HG02623 (cell line): Measurements from ENCODE around the gene ABCA2.

Source experiments
- ATAC-seq: cut with Tn5 transposase; IDR thresholded peaks from one replicate; pipeline ENCODE4 v1.9.1; 2021; ENCODE audit warnings: moderate library complexity; ENCODE audit not compliant: unreplicated experiment

The ABCA2 gene

DNA sequence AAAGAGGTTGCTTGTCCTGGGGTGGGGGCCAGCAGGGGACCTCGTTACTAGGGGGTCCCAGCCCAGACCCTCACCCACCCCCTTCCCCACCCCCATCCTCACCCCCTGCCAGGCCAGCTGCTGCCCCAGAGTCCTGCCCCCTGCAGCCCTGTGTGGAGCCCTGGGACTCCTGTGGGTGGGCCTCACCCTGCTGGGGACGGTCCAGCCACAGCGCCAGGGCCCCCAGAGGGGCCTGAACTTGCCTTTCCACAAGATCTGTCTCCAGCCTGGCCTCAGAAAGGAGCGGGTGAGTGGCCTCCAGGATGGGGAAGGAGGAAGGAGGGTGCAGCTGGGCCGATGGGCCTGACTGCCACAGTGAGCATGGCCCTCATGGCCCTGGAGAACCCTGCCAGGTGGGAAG lies 58.3 kb downstream of the ABCA2 start:
- no peak for ATAC-seq

DNA sequence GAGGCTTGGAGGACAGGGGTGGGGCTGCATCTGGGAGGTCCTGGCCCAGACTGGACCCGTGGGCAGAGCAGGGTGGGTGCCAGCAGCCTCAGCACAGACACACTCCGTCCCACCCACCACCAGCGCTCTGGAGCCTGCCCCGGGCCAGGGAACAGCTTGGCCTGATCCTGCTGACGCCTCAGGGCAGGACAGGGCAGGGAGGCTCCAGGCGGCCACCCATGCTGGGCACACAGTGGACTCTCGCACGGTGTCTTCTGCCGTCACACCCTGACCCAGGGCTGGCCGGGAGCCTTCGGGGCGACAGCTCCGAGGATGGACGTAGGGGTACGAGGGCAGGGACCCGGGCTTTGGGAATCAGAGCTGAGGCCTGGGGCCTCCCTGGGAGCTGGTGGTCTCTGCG lies 58.9 kb downstream of the ABCA2 start:
- ATAC-seq, result no peak

DNA sequence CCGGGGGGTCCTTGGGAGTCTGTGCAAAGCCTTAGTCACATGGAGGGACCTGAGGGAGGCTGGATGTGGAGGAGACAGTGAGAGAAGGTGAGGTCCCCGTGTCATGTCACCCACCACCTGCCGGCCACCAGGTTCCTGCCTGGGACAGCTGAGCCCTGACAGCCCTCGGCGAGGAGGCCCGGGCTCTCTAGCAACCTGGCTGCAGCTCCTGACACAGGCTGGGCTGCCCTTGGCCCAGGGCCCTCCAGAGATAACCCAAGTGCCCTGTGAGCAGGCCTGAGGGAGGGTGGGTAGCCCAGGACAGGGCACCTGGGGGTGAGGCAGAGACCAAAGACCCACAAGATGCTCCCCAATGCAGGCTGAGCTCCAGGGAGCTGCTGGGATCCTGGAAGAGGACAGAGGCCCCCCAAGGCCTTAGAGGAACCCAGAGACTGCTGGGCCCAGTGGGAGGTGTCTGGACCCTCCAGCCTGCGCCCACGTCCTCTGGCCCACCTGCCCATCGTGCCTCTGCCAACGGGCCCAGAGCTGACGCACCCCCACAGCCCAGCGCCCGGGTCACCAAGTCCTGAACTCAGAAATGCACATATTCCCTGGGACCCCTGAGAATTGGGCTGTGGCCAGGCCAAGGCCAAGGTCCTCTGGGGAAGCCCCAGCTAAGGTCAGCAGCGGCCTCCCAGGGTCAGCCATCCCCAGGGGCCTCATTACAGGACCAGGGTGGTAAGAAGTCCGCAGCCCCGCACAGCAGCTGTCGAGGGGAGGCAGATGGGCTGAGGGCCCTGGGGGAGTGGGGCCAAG lies 59.5 kb downstream of the ABCA2 start:
- no peak for ATAC-seq

DNA sequence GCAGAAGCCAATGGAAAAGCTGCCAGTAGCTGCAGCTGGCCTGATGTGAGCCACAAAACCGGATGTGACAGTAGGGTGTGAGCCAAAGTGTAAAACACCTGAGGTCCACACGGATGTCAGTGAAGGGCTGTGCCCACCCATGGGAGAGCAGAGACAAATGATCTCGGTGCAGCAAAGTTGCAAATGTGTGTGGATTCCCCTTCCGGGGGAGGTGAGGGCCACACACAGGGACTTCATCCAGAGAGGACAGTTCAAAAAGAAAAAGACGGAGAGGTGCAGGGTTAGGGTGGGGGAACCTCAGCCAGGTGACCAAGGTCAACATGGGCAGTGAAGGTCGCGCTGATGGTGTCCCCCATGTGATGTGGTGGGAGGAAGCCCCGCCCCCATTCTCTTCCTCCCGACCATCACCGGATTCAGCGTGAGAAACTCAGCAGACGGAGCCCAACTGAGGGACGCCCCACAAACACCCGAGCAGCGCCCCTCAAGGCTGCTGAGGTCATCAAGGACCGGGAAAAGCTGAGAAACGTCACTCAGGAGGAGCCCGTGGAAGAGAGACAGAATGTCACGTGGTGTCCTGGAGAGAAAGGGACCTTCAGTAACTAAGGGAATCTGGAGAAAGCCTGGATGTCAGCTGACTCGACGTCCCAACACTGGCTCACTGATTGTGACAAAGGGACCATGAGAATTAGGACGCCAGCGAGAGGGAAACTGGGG lies 62.1 kb downstream of the ABCA2 start:
- no peak for ATAC-seq

DNA sequence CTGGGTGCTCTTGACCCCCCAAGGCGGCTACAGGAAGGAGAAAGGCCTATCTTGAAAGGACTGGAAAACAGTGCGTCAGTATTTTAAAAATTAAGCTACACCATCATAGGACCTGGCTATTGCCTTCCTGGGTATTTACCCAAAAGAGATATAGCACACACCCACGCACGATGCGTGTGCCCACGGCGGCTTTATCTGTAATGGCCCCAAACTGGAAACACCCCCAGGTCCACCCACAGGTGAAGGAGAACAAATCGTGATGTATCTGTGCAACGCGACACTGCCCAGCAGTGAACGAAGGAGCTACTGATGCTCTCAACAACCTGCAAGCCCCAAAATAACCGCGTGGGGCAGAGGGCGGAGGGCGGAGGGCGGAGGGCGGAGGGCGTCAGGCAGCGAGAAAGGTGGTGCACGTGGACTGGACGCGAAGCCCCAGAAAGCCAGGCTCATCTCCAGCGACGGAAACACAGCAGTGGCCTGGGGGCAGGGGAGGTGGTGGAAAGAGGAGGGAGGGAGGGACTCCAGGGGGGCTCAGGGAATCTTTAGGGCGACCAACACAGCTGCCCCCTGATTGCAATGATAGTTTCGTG lies 63.1 kb downstream of the ABCA2 start:
- ATAC-seq, result no peak

DNA sequence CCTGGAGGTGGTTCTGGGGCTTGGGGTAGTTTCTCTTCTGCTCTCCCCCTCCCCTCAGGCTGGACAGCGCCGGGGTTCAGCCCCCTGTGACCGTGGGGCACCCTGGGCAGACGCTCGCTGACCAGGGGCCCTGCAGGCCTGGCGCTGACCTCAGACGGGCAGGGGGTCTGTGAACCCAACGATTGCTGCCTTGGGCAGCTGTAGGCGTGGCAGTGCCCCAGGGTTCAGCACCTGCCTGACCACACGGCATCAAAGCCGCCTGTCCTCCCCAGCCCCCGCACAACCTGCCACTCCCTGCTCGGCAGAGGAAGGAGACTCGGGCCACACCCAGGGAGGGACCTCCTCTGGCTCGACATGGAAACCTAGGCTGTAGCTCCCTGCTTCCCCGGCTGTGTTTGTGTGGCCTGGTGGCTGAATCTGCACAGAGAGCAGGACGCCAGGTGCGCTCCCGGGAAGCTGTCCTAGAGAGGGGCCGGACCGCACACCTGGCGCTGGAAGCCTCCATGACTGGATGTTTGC lies 63.8 kb downstream of the ABCA2 start:
- no peak for ATAC-seq

DNA sequence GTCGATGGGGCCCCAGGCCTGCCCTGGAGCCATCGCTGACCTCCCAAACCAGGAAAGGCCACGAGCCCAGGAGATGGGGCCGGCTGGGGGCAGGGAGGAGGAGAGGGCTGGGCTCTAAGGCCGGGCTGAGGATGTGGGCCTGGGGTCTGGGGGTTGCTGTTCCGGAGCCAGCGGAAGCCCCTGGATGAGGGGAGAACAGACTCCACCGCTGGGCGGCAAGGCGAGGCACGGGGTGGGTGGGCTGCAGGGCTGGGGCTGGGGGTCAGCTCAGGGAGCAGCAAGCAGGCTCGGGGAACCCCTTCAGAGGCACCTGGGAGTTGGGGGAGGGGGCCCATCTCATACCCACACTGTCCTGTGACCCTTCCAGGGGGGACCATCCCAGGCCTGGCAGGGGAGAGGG lies 64.3 kb downstream of the ABCA2 start:
- ATAC-seq, result no peak

DNA sequence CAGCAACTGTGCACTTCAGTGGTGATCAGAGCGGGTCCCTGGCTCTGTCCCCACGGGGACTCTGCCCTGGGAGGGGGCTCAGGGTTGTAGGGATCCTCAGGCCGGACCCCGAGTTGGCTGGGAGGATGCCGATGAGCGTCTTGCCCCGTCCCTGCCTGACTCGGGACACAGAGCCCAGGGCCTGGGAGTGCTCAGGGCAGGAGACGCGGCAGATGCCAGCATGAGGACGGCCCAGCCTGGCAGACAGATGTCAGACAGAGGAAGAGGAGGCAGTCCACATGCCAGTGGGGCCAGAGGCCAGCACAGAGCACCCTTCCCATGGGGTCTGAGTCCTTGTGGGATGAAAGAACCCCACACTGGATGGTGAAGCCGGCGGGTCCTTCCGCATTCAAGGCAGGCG lies 64.7 kb downstream of the ABCA2 start:
- no peak for ATAC-seq

DNA sequence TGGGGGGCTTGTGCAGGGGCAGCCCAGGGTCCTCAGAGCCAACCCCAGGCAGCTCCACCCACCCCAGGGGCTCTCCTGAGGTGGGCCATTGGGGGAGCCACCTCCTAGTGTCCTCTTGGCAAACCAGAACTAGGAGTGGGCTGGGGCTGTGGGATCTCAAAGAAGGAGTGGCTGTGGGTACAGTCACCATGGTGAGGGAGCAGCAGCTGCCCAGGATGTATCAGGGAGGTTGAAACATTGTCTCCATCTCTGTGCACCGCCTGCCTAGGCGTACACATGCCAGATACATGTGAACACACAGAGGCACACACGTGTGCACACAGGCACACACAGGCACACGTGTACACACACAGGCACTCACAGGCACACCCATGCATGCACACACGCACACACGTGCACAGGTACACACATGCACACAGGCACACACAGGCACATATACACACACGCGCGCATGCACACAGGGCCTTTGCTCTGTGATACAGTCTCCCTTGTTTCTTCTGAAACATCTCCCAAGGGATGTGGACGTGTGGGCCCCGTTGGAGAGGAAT lies 65.3 kb downstream of the ABCA2 start:
- no peak for ATAC-seq

DNA sequence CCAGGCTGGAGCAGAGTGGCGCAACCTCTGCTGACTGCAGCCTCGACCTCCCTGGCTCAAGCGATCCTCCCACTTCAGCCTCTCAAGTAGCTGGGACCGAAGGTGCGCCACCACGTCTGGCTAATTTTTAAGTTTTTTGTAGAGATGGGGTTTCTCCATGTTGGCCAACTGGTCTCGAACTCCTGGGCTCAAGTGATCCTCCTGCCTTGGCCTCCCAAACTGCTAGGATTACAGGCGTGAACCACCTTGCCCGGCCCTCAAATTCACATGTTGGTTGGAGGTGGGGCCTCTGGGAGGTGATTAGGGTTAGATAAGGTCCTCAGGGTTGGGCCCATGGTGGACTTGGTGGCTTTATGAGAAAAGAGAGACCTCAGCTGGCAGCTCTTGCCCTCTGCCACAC lies 65.9 kb downstream of the ABCA2 start:
- no peak for ATAC-seq

DNA sequence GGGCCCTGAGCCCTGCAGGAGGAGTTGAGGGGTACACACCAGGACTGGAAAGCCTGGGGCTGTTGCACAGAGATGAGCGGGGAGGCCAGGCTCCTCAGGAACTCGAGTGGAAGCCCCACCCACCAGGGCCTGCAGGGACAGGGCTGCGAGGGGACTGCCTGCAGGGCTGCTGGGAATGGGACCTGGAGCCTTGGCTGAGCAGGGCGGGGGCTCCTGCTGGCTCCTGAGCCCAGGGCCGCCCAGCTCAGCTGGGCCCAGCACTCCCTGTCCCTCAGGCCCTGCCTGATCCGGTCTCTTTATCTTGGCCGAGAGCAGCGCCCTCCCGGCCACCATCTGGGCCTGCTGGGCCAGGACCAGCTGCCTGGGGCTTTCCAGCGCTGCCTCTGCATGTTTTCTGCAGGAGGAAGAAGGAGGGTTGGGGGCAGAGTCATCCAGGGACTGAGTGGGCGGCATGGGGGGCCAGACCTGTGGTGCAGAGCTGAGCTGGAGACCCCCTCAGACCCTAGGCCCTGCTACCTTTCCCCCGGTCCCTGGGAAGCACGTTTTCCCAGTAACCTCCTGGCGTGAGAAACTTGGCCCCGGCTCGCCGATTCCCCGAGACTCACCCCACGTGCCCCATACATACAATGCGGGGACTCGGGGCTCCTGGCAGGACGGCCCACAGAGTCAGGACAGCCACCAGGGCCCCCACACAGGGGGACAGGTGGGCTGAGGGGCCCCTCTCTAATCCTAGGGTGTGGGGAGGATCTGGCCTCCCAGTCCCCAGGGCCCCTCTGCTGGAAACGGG lies 66.6 kb downstream of the ABCA2 start:
- ATAC-seq, result no peak

DNA sequence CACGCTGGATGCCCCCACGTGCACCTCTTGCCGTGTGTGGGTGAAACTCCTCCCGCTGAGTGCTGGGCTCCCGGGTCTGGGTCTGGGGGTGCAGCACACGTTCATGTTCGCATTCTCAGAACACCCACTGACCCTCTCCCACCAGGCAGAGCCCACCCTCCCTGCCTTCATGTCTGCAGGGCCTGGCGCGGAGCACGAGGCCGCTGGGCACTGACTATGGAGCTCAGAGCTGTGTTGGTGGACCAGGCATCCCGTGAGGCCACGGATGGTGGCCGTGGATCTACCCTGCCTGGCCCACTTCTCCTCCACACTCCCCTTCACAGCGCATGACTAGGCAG lies 67.1 kb downstream of the ABCA2 start:
- ATAC-seq, result no peak

DNA sequence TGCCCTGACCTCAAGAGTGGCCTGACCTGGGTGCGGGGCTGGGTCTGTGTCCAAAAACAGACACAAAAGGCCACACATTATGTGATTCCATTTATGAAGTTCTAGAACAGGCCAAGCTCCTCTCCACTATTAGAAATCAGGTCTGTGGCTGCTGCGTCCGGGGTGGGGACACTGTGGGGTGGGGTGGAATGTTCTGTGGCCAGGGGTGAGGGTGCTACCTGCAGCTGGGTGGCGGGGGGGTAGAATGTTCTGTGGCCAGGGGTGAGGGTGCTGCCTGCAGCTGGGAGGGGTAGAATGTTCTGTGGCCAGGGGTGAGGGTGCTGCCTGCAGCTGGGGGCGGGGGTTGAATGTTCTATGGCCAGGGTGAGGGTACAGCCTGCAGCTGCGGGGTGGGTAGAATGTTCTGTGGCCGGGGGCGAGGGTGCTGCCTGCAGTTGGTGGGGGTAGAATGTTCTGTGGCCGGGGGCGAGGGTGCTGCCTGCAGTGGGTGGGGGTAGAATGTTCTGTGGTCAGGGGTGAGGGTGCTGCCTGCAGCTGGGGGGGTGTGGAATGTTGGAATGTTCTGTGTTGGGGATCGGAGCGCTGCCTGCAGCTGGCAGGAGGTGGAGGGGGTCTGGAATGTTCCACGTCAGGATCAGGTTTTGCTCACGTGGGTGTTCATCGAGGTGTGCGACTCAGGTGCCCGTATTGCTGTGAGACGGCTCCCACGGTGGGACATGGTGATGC lies 67.7 kb downstream of the ABCA2 start:
- no peak for ATAC-seq

DNA sequence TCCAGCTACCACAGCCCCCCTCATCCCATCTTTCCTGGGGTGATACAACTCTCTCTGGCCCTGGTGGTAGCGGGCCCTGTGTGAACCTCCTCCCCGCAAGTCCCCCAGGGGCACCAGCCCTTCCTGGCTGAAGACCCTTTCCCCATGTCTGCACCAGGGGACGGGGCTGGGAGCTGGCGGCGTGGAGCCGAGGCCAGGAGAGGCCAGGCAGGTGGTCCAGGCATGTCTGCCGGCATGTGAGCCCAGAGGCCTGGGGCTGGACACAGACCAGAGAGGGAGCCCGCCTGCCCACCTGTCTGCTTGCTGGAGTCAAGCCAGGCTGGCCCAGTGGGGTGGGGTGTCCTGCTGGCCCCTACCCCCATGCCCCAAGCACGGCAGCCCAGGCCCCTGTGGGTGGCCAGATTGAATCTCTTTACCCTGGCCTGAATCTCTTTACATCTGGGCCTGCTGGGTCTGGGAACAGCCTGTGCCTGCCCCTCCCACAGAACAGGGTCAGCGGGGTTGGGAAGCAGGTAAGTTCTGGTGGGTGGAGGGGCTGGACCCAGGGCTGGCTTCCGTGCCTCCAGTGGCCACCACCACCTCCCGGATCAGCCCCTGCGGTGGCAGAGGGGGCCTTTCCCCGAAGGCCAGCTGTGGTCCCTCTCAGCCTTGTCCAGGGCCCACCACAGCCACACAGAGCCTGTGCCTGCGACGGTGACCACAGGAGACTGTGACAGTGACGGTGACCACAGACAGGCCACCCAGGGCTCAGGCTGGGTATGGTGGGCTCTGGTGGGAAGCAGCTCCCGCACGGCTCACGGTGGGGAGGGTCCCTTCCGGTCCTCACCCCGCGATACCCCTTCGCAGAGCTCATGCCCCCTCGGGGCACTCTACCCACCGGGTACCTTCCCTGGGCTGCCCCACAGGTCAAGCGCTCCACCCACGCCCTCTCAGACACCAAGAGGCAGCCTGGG lies 68.9 kb downstream of the ABCA2 start:
- no peak for ATAC-seq

DNA sequence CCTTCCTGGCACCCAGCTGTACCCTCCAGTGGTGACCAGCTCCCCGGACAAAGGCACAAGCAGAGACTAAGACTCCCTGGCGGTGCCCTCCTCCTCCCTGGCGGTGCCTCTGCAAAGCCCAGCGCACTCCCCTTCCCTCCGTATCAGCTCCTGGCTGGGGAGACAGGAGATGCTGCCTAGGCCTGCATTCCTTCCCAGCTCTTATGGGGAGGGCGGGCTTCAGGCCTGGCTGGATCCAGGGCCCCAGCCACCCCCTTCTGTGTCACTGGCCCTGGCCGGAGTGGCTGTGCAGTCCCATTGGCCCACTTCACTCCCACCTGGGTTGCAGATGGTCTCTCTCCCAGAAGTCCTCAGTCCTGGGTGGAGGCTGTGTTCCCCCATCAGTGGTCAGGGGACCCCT lies 69.6 kb downstream of the ABCA2 start:
- ATAC-seq, result no peak

DNA sequence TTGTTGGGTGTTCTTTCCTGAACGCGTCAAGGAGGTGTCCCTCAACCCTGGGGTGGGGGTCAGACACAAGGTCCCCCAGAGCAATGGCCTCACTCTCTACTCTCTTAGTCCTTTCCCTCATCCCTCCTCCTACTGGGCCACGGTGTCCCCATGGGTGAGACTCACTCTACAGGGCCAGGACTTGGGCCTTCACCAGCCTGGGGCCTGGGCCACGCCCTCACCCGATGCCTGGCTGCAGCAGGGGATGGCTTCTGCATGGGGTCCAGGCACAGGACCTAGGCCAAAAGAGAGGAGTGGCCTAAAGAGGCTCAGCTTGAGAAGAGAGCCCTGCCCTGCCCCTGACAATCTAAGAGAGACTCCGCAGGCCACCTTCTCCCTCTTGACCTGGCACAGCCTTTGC lies 70.1 kb downstream of the ABCA2 start:
- ATAC-seq, result no peak

DNA sequence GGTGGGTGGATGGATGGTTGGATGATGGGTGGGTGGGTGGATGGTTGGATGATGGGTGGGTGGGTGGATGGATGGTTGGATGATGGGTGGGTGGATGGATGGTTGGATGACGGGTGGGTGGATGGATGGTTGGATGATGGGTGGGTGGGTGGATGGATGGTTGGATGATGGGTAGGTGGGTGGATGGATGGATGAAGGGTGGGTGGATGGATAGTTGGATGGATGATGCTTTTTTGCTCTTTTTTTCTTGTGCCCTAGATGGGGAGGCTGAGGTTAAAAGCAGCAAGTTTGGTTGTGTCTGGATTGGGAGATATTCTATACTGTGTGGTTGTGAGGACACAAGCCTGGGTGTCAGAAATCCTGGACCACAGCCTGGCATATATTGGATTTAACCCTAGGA lies 70.6 kb downstream of the ABCA2 start:
- ATAC-seq, result no peak
